Retinal pigment epithelial cell (primary cell): ENCODE data around the gene CCDC34.
A peak's percentile ranks its signal among the peaks of the same experiment; 100 is the strongest.

Source experiments
- DNase-seq: peaks from one replicate; pipeline ENCODE4 v3.0.0-alpha.2; 2010; ENCODE audit warnings: low read depth
- H3K4me3 ChIP-seq: 2 replicates; pipeline ENCODE4 v1.5.1; 2011; ENCODE audit warnings: mild to moderate bottlenecking, low read length, control low read depth, moderate library complexity
- TF ChIP-seq, protein P1 (sequence below): conservative IDR thresholded peaks from 2 replicates; pipeline ENCODE4 v1.5.1; 2011; ENCODE audit warnings: low read depth, low read length, control low read depth, inconsistent platforms

CCDC34 gene

GRCh38 chr11:27401280-27401832 is 38.3 kb upstream of the CCDC34 start:
- no peak for DNase-seq
- TF ChIP-seq, protein P1, sequence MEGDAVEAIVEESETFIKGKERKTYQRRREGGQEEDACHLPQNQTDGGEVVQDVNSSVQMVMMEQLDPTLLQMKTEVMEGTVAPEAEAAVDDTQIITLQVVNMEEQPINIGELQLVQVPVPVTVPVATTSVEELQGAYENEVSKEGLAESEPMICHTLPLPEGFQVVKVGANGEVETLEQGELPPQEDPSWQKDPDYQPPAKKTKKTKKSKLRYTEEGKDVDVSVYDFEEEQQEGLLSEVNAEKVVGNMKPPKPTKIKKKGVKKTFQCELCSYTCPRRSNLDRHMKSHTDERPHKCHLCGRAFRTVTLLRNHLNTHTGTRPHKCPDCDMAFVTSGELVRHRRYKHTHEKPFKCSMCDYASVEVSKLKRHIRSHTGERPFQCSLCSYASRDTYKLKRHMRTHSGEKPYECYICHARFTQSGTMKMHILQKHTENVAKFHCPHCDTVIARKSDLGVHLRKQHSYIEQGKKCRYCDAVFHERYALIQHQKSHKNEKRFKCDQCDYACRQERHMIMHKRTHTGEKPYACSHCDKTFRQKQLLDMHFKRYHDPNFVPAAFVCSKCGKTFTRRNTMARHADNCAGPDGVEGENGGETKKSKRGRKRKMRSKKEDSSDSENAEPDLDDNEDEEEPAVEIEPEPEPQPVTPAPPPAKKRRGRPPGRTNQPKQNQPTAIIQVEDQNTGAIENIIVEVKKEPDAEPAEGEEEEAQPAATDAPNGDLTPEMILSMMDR = no peak
- no peak overlapping the region for H3K4me3 ChIP-seq

DNA sequence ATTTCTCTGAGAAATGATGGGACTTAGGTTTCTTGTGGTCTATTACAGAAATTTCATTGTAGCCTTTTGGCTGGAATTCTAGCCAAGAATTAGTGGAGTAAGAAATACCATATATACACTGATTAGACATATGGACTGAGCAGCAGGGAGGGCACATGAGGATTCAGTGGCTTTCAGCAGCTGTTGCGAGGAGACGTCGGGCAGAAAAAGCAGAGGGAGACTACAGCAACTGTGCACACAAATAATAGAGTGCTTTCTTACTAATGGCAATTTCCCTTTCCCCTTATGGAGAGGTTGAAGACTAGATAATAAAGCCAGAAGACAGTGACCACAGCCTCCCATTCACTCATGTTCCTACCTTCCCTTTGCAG is 35.4 kb upstream of the CCDC34 start:
- no peak for DNase-seq
- TF ChIP-seq, protein P1 = no peak

DNA sequence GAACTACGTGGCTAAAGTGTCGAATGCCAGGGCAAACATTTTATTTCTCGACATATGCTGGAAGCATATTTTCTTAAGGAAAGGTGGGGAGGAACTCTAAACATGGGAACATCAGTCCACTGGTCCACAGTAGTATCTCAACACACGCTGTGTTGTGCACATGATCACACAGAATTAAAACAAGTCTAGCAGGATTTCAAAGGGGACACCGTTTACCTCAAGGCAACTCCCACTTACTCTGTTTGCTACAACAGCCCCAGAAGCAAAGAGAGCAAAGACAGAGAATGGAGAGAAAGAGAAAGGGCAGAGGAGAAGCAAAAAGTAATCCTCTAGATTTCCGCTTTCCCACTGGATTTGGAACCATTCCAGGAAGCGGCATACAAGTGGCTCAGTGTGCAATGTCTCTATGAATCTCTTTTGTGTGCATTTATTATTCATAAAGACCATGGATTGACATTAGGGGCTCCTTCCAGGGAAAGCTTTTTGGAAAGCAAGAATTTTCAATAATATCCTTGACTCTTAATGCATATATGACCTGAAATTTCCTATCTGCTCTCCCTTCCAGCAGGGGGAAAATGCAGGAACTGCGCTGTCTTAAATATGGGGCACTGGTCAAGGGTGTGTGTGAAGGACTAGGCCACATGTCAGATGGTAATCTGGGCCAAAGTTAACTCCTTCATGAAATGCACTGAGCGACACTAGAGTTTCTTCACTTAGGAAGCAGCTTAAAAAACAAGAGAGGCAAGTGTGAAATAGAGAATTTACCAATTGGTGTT is 34.8 kb upstream of the CCDC34 start:
- TF ChIP-seq, protein P1 = no peak
- no peak overlapping the region for H3K4me3 ChIP-seq
- peak; percentile 18 for DNase-seq

More for the DNA sequence above, 35.4 kb upstream of the CCDC34 start:
- no peak overlapping the region for H3K4me3 ChIP-seq

DNA sequence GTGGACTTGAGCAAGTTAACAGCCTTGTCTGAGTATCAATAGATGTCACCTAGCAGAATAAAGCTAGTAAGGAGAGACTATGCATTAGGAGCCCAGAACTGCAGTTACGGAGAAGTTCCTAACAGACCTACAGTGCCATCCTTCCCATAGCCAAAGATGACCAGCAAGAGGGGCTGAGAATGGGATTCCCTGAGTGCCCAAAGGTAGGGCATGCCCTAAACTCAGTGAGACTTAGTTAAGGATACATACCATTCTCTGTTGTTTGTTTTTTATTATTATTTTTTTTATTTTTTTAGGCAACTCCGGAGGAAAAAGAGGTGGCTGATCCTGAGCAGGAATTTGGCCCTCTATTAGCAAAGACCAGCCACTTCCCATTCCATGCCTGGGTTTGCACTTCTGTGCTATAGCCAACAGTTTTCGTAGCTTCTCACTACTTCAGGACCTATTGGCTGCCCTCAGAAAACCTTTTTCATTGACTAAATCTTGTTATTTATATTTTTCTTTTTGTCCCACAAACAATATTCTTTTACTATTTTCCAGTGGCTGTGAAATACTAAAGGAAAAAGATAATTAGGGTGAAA is 33.3 kb upstream of the CCDC34 start:
- no peak overlapping the region for H3K4me3 ChIP-seq
- DNase-seq = no peak
- TF ChIP-seq, protein P1 = no peak

DNA sequence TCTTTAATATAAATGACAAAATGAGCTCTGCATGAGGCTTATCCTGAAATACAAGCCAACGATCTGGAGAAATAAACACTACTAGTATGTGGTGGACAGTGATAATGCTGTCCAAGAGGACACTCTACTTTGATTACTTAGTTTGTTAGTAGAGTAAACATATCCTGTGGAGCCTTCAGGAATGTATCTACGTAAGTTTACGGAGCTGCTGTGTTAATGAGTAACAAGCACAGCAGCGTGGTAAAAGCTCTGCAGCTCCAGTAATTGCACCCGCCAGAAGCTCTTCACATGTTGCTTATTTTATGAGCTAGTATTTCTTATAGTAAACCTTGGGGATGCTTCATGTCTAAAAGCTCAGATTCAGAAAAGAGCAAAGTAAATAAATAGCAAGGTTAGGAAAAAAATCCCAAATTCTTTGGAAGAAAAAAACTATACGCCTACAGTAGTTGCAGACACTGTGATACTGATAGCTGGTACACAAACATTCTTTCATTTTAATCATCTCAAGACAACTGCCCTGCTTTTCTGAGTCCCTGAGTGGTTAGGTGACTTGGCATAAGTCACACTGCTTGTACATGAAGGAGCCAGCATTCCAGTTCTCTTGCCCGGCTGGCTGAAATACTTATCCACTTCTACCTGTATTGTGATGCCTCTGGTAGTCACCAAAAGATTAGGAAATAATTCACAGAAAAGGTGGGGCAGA is 32.7 kb upstream of the CCDC34 start:
- DNase-seq = no peak
- TF ChIP-seq, protein P1 = no peak

DNA sequence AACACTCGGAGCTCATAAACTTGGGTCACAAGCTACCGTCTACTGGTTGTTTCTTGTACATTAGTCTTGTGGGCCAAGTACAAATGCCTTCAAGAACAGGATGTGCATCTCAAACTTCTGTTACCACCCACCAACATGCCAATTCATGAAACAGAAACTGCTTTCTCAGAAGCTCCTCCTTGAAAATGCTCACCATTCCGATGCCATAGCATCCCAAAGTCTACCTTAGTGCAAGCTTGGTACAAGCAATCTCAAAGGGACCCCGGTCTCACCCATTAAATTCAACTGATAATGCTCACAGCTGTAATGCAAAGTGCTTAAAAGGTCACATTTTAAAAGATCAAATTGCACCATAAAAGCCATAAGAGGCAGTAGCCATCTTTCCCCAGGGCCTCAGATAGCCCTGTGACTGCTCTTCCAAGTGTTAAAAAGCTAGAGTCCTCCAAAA is 31.8 kb upstream of the CCDC34 start:
- TF ChIP-seq, protein P1 = no peak
- no peak for DNase-seq
- H3K4me3 ChIP-seq = no peak overlapping the region

More for the DNA sequence above, 32.7 kb upstream of the CCDC34 start:
- no peak overlapping the region for H3K4me3 ChIP-seq
